Transverse colon (tissue), 3 donors: Measurements from ENCODE around the gene ARRB2.

Experiments
- EP300 ChIP-seq: sonication (generic); formaldehyde crosslinking; IDR thresholded peaks from one replicate; pipeline ENCODE4 v1.6.1; 2017; ENCODE audit warnings: antibody characterized with exemption, low read depth
- POLR2A ChIP-seq: fragments of 450-650 bp; IDR thresholded peaks from one replicate; pipeline ENCODE4 v1.6.1; 2016; ENCODE audit warnings: antibody characterized with exemption, mild to moderate bottlenecking, moderate library complexity
- TF ChIP-seq, protein P1 (sequence below), 5 experiments: fragments of 200-600 bp in 3 of 5; fragments of 450-650 bp in 2 of 5; sonication (generic) in 3 of 5; IDR thresholded peaks; 1 replicate in 2 of 5; 2 replicates in 3 of 5; pipeline ENCODE4 v1.5.1; 2016 to 2017; ENCODE audit warnings: antibody characterized with exemption in 5 of 5, inconsistent platforms in 3 of 5, mild to moderate bottlenecking in 2 of 5, moderate library complexity in 1 of 5

DNA sequence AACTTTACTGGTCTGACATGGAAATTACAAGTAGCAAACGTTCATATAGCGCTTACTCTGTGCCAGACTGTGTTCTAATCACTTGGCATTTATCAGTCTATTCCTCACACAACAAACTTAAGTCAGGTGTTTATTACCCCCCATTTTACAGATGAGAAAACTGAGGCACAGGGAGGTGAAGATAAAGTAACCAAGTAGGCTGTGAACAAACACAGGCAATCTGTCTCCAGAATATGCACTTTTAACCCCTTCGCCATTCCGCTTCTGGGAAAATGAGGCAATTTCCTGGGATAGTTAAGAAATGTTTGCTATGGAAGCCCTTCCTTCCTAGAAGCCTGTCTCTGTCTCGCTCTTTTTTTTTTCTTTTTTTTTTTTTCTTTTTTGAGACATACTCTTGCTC, 41.5 kb downstream of the ARRB2 start:
- no peak for TF ChIP-seq EP300
- no peak for TF ChIP-seq POLR2A
- TF ChIP-seq, protein P1, sequence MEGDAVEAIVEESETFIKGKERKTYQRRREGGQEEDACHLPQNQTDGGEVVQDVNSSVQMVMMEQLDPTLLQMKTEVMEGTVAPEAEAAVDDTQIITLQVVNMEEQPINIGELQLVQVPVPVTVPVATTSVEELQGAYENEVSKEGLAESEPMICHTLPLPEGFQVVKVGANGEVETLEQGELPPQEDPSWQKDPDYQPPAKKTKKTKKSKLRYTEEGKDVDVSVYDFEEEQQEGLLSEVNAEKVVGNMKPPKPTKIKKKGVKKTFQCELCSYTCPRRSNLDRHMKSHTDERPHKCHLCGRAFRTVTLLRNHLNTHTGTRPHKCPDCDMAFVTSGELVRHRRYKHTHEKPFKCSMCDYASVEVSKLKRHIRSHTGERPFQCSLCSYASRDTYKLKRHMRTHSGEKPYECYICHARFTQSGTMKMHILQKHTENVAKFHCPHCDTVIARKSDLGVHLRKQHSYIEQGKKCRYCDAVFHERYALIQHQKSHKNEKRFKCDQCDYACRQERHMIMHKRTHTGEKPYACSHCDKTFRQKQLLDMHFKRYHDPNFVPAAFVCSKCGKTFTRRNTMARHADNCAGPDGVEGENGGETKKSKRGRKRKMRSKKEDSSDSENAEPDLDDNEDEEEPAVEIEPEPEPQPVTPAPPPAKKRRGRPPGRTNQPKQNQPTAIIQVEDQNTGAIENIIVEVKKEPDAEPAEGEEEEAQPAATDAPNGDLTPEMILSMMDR (IDR thresholded peaks at IDR 0.05) = no peak
